DND-41 (cell line): ENCODE results near the gene TIRAP.

Experiments
- EZH2 ChIP-seq: IDR thresholded peaks from 3 replicates; pipeline ENCODE4 v1.6.1; 2012; ENCODE audit warnings: borderline replicate concordance, low read depth, mild to moderate bottlenecking, moderate library complexity, low read length, inconsistent platforms; ENCODE audit not compliant: severe bottlenecking
- TF ChIP-seq, protein P1 (sequence below): IDR thresholded peaks from 2 replicates; pipeline ENCODE4 v1.5.1; 2012; ENCODE audit warnings: borderline replicate concordance, low read length, moderate library complexity, mild to moderate bottlenecking; ENCODE audit not compliant: poor library complexity, severe bottlenecking; ENCODE audit errors: extremely low read depth

DNA sequence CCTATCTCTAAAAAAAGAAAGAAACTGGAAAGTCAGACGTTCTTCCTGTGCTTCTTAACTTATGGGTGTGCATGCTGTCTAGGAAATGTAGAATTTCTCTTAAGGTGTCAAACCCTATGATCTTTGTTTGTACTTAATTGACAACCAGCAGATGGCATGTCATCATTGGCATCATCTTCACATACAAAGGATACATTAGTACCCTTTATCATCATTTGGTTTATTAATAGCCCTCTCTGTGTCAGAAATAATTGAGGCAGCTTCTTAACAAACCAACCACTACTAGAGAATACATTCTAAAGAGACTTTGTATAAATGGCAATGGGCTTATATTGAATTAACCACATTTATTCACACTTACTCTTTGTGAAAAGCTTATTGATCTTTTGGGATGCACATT lies 28.1 kb upstream of the TIRAP start:
- TF ChIP-seq, protein P1, sequence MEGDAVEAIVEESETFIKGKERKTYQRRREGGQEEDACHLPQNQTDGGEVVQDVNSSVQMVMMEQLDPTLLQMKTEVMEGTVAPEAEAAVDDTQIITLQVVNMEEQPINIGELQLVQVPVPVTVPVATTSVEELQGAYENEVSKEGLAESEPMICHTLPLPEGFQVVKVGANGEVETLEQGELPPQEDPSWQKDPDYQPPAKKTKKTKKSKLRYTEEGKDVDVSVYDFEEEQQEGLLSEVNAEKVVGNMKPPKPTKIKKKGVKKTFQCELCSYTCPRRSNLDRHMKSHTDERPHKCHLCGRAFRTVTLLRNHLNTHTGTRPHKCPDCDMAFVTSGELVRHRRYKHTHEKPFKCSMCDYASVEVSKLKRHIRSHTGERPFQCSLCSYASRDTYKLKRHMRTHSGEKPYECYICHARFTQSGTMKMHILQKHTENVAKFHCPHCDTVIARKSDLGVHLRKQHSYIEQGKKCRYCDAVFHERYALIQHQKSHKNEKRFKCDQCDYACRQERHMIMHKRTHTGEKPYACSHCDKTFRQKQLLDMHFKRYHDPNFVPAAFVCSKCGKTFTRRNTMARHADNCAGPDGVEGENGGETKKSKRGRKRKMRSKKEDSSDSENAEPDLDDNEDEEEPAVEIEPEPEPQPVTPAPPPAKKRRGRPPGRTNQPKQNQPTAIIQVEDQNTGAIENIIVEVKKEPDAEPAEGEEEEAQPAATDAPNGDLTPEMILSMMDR, result no peak
- no peak for TF ChIP-seq EZH2
